Activated CD4-positive, CD25-positive, alpha-beta regulatory T cell (primary cell): ENCODE results near the gene RFFL.
"Not testable (repeated sequence)": the region's sequence is repeated elsewhere in the genome, so short reads cannot be mapped to it uniquely, and the experiment has no call there.

Experiments used
- DNase-seq, 4 experiments: peaks; one replicate each; lab custom pipeline; 2025; lab: John Stamatoyannopoulos, UW

Gene RFFL

GRCh38 chr17:35003778-35004177, 59.7 kb downstream of the RFFL start:
- DNase-seq, result no peak

DNA sequence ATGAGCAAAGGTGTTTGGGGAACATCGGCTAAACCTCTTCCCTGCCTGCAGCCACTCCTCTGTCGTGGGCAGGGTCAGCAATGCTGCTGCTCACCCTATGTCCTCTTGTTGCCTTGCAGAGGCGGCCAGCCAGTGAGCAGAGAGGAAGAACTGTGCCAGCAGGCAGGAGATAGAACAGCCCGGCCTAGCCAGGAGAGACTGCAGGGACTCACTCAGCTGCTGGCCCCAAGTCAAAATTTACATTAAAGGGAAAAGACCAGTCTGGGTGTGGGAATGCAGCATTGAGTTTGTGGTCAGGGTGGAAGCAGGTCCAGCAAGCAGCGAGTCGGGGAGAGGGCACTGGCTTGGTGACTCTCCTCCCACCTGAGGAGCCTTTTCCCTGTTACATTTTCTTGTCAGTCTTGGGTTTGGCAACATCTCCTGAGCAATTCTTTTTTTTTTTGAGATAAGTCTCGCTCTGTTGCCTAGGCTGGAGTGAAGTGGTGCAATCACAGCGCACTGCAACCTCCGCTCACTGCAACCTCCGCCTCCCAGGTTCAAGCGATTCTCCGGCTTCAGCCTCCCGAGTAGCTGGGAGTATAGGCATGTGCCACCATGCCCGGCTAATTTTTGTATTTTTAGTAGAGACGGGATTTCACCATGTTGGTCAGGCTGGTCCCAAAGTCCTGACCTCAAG, 60.5 kb downstream of the RFFL start:
- DNase-seq, result no peak

DNA sequence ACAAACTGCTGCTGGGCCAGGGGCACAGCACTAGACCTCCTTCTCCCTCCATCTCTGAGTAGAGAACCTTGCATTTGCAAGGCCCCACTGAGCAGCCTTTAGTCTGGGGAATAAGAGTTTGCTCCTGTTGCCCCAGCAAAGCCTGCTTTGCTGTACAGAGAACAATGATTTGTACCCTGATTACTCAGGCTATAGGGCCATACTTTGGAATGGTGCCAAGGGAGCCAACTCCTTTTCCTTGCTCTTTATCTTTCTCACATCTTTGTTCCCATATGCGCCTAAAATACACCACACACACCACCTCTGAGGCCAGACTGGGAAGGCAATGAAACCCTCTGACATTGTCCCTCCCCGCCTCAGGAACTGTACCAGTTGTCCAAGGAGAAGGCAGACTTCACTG, 62.0 kb downstream of the RFFL start:
- no peak for DNase-seq

DNA sequence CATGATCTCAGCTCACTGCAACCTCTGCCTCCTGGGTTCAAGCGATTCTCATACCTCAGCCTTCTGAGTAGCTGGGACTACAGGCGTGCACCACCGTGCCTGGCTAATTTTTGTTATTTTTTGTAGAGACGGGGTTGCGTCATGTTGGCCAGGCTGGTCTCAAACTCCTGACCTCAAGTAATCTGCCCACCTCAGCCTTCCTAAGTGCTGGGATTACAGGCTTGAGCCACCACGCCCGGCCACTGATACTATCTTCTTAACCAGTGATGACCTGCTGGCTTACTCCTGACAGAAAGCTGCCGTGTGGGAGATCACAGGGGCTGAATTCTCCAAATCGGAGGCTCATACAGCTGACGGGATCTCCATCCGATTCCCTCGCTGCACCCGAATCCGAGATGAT, 62.5 kb downstream of the RFFL start:
- not testable (repeated sequence) for DNase-seq

GRCh38 chr17:34999456-34999855, 64.1 kb downstream of the RFFL start:
- DNase-seq, result no peak

- peak; percentile 41 to 61 (median 52) for DNase-seq
Measured at GRCh38 chr17:34998205-34998604, 65.3 kb downstream of the RFFL start.

DNA sequence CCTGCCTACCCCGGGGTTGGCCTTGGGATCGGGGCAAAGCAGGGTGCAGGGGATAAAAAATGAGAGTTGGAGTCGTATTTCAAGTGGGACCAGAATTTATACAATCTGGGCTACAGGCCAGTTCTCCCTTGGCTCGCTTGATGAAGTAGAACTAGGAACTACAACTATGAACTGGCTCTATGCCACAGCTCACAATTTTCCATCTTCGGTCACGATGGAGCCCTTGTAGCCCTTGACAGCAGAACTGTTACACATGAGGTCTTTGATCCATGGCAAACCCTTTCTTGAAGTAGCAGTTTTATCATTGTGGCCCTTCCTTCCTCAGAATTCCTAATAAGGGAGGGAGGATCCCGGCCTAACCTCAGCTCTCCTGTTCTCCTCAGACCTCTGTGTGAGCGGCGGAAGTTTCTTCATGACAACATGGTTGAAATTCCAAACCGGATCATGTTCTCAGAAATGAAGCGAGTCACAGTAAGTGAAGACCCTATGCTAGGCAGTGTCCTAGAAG, 66.1 kb downstream of the RFFL start:
- no peak for DNase-seq

DNA sequence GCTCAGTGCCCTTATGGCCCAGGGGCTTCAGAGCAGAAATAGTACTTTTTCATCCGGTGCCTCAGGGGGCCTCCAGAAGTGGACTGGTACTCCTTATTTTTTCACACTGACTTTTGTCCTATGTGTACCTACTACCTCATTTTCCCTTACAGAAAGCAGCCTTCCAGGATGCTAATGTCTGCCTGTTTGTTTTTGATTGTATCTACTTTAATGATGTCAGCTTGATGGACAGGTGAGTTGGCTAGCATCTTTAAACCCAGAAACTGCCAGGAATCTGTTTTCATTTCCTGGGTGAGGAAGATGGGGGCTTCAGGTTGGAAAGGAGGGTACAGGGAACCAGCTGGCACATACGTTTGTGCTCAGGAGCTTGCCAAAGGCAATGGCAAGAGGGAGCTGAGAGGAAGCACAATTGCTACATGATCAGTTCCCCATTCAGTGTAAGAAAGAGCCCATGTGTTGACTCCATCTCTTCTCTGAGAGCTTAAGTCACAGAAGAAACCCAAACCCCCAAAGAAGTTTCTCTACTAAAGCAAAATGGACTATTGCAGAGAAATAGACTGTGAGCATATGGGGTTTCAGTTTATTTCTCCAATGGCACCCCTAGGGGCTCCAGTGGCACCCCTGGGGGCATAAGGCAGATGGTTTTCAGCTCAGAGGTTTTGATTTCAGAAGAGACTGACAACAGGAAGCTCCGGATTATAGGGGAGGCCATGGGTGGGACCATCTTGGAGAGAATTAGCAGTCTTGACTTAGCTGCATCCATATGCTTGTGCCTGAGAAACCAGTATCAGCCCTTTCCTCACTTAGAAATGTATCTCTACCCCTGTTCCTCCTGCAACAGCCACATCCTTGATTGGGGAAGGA, 66.9 kb downstream of the RFFL start:
- no peak for DNase-seq

GRCh38 chr17:34993031-34993430, 70.5 kb downstream of the RFFL start:
- no peak for DNase-seq

DNA sequence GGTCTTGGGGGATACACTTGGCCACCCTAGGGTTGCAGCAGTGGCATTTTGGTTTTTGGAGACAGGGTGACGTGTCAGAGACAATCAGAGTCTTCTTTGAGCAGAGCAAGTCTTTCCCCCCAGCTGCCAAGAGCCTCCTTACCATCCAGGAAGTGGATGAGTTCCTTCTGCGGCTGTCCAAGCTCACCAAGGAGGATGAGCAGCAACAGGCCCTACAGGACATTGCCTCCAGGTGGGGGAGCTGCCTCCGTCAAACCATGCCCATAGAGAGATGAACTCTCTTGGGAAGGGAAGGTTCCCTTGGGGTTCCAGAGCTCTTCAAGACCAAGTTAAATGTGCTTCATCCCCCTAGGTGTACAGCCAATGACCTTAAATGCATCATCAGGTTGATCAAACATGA, 71.9 kb downstream of the RFFL start:
- no peak for DNase-seq

DNA sequence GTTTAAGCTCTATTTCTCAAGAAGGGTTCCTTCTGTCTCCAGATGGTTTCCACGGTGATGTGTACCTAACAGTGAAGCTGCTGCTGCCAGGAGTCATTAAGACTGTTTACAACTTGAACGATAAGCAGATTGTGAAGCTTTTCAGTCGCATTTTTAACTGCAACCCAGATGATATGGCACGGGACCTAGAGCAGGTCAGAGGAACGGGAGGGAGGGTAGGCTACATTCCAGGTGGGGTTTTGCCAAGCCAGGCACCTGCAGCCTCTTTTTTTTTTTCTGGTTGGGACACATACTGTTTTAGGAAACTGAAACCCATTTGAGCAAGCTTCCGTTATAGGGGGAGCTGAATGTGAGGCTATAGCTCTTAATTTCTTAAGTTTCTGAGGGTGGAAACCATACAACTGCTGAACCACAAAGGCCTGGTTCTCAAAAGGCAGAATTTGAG, 72.6 kb downstream of the RFFL start:
- DNase-seq, result no peak

- no peak for DNase-seq
Measured at GRCh38 chr17:34989473-34989872, 74.0 kb downstream of the RFFL start.

DNA sequence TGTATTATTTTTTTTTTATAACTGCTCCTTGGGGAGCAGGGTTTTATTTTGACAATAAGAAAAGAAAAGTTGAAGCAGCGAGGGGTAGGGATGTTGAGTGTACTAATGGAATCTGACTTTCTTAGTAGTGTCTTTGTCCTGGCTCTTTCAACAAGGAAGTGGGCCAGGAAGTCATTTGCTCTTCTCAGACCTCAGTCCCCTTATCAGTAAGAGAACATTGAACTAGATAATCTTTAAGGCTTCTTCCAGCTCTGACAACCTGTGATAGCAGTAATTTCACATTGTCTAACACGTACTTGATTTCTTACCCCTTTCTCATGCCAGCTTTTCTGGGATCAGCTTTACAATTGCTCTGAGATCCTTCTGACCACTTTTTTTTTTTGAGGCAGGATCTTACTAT, 74.9 kb downstream of the RFFL start:
- DNase-seq, result no peak

DNA sequence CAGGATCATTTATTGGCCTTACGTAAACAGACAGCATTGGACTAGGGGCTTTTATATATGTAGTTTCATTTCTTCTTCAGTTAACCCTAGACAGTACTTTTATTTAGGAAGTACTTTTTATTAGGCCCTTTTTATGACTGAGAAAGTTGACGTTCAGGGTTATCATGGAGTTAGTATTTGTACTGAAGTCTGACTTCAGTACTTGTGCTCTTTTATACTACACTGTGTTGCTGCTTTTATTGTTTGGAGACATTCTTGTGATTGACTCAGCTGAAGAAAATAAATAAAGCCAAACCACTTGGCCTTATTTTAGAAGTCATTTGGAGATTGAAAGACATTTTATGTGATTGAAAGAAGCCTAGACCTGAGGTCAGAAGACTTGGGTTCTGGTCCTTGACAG, 76.3 kb downstream of the RFFL start:
- DNase-seq, result no peak

DNA sequence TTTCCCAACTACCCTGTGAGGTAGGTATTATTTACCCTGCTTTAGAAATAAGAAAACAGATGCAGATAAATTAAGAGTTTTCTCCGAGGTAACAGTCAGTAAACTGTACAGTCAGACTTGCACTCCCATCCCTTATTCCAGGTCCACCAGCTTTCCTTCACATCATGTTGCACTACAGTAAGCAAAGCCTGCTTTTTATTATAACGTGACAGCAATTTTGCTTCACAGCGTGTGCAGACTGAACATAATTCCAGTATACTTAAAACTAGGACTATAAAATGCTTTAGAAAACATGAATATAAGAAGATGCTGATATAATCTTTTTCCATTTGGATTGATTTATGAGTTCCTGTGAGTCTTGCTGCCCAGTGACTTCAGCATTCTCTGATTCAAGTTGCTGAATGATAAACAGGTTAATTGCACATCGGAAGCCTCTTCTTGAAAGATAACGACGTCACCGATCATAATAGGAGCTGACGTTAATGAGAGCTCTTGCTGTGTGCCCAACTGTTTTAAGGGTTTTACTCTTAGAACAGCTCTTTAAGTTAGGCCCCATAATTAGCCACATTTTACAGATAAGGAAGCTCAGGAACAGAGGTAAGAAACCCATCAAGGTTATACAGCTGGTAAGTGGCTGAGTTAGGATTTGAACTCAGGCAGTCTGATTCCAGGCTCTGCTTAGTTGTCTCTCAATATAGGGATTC, 81.8 kb downstream of the RFFL start:
- no peak for DNase-seq

DNA sequence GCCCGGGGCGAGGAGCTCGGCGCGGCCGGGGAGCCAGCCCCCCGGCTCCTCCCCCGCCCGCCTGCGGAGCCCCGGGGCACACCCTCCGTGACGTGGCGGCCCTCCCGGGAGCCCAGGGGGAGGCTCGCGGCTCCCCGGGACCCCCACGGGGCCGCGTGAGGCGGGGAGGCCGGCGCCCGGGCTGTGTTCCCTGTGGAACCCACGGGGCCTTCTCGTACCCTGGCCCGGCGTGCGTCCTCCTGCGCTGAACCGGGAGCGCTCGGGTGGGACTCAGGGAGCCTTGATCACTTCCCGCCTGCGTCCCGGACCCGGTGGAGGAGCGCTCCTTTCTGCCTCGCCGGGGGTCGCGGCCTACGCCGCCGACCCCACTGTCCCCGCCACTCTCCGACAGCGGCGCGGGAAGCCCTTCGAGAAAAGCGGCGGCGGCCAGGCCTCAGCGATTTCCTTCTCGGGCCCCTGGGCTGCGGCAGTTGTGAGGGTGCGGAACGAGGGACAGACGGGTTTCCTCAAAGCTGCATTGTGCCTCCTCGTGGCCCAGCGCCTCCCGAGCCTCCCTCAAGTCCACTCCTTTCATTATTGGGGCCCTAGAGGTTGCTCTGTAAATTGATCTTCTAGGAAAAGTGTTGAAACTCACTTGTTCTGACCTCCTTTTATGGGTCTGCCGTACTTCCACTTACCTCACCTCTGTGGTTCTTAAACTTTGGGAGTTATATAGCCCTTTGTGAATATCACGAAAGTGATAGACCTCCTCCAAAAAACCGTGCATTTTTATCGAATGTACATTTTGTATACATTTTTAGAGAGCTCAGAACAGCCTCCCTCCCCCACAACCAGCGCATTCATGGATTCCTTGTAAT, 82.6 kb downstream of the RFFL start:
- peak; percentile 67 to 74 (median 70) for DNase-seq

- DNase-seq, result peak; percentile 83 to 86 (median 84)
Measured at GRCh38 chr17:34980353-34980680, 83.2 kb downstream of the RFFL start, which contains the start of gene LIG3. TSS of gene LIG3 (plus strand) at chr17:34980512. CDS start at chr17:34983006, 2,494 bp downstream.

- no peak for DNase-seq
Measured at GRCh38 chr17:34979650-34980352, 83.7 kb downstream of the RFFL start.

DNA sequence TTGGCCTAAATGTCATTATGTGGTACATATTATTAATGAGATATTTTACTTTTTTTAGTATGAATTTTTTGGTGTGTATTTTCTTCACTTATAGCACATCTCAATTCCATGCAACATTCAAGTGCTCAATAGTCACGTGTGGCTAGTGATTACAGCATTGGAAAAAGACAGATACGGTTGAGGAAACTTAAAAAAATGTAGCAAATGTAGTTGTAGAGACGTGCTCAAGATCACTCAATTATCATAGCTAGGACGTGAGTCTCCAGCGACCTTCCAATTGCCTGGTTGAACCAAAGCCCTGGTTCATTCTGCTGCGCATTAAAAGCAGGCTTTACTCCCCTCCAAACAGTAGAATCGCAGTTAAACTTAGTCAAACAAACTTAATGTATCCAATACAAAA, 84.4 kb downstream of the RFFL start:
- no peak for DNase-seq

DNA sequence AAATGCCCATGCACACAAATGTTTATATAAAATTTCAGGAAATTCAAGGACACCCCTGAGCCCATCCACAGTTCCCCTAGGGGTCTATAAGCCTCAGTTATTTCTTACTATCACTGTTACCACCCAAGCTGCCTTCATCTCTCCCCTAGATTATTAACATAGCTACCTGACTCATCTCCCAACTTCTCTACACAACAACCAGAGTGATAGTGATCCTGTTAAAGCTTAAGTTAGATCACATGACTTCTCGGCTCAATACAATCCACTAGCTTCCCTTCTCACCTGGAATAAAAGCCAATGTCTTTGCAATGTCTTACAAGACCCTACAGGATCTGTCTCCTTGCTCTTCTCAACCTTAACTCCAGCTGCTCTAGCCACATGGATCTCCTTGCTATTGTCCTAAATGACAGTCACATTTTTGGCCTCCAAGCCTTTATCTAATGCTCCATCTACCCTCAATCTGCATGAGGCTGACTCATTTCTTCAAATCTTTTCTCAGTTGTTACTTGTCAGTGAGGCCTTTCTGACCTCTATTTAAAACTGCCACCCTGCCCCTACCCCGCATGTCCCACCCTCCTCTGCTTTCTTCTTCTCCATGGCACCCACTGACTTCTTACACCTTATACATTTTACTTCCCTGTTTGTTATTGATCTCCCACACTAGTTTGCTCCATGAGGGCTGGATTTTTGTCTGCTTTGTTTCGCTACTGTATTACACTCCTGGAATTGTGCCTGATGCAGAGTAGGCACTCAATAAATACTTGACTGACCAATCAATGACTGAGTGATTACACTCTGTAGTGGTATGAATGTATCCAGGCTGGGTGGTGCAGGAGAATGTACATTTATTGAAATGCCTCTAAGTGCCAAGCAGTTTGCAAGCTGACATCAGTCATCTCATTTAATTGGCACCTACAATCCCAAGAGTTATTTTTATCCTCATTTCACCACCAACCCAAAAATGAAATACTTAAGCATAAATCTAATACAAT, 88.4 kb downstream of the RFFL start:
- no peak for DNase-seq
